Kidney epithelial cell (primary cell): ENCODE measurements around the gene STIL. TPM values are rescaled to one million over a fixed set of nuclear protein-coding genes. Genes with fewer than 3 reads are reported as not detected.
A peak's percentile ranks its signal among the peaks of the same experiment; 100 is the strongest.
"Not testable (repeated sequence)": the region's sequence is repeated elsewhere in the genome, so short reads cannot be mapped to it uniquely, and the experiment has no call there.

ENCODE experiments used
- DNase-seq: peaks from one replicate; pipeline ENCODE4 v3.0.0-alpha.2; 2010; ENCODE audit warnings: low read depth
- H3K27me3 ChIP-seq: 2 replicates; pipeline ENCODE4 v1.6.0; 2011; ENCODE audit warnings: low read length; ENCODE audit not compliant: control insufficient read depth, insufficient read depth
- H3K36me3 ChIP-seq: 2 replicates; pipeline ENCODE4 v1.5.1; 2011; ENCODE audit warnings: low read length; ENCODE audit not compliant: control insufficient read depth, insufficient read depth
- H3K4me3 ChIP-seq: 2 replicates; pipeline ENCODE4 v1.5.1; 2011; ENCODE audit warnings: low read depth, mild to moderate bottlenecking, control low read depth, low read length
- CTCF ChIP-seq: IDR thresholded peaks from 2 replicates; pipeline ENCODE4 v1.5.1; 2011; ENCODE audit warnings: mild to moderate bottlenecking, moderate library complexity, low read length, control low read depth, inconsistent platforms; ENCODE audit not compliant: insufficient read depth, poor library complexity, severe bottlenecking
- total RNA-seq: library from RNA; depleted of rRNA; stranded (reverse); fragments of >200 nt; gene quantifications from 2 replicates; pipeline ENCODE4 v1.2.3, GENCODE V29; 2015

The STIL gene
- total RNA-seq = 4.9 and 5.5 TPM in 2 replicates

DNA sequence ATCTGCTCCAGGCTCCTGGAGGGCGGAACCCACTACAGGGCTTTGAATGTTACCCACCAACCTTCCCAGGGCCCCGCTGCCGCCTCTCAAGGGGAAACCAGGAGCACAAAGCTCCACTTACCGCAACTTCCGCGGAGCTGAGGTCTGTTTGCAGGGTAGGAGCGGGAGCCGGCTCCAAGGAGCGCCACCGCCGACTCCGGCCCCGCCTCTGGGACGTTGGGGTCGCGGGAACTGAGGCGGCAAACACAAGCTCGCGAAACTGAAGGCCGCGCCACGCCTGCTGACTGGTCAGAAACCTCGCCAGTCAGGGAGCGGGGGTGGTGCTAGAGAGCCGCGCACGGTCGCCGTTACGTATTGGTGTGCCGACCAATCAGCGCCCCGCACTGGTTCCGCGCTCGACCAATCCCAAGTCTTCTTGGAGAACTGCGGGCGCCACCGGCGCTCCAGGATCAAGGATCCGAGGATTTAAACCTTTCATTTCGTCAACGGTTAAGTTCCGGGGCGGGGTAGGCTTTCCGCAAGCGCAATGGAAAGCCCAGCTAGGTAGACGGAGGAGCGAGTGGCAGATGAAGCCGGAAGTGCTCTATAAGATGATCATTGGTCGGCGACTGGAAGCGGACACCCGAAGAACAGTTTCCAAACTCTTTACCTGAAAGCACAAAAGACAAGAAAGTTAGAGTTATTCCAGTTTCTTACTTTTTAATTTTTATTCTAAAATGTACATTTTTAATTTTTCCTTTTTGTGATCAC is at the start of gene STIL:
Gene STIL (minus strand): TSS at position 233 of the 750 bp plus-strand sequence. CDS start 3,828 bp downstream, outside the sequence.
- TF ChIP-seq CTCF = no peak
- Histone ChIP-seq H3K4me3 (peak within 1 kb of the TSS; percentile 62), H3K36me3 (no peaks in the 10 kb centered on the region), H3K27me3 (no peaks in the 10 kb centered on the region)
- DNase-seq = peak; percentile 99

- DNase-seq = no peak
- H3K27me3 ChIP-seq = no peaks in the 10 kb centered on the region
Observed at GRCh38 chr1:47362828-47363227, 48.9 kb upstream of the STIL start.

DNA sequence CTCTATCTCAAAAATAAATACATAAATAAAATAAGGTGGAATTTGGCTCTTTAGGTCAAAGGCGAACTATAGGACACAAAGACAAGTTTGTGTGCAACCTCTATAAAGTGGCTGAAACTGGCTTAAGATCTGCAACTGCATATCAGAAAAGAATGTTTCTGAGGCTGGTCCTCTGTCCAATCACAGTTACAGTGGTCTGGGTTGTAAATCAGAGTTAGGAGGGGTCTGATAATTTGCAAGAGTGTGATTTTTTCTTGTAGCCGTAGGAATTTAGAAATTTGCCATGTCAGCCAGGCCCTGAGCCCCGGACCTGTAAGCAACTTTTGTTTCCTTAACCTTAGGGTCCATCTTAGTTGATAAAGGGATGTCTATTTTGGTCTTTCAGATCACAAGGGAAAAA is 47.4 kb upstream of the STIL start:
- H3K4me3 ChIP-seq = no peak overlapping the region
- no peak for DNase-seq
- H3K36me3 ChIP-seq = no peaks in the 10 kb centered on the region
- H3K27me3 ChIP-seq = no peaks in the 10 kb centered on the region
- TF ChIP-seq CTCF = no peak

More at GRCh38 chr1:47362828-47363227, 48.9 kb upstream of the STIL start:
- no peak for TF ChIP-seq CTCF
- H3K4me3 ChIP-seq = no peak overlapping the region
- H3K36me3 ChIP-seq = no peaks in the 10 kb centered on the region

GRCh38 chr1:47351305-47351704 is 37.4 kb upstream of the STIL start:
- H3K4me3 ChIP-seq = no peak overlapping the region
- no peak for DNase-seq
- TF ChIP-seq CTCF = no peak
- no peaks in the 10 kb centered on the region for H3K27me3 ChIP-seq
- no peaks in the 10 kb centered on the region for H3K36me3 ChIP-seq

DNA sequence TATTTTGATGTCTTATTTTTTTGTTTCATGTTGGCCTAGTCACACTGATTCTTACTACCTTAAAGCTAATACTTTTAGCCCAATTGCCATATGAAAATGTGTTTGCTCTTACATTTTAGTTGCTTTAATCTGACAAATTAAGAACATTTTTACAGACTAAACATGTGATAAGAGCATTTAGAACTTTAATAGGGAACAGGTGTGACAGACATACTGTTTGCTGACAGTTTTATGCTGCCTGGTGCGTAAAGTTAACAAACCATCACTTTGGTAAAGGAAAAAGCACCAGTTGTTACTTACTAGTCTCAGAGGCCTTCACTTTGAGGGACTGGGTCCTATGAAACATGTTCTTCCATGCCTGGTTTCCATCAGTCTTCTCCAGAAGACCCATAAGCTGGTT is 34.3 kb upstream of the STIL start:
- DNase-seq = no peak
- no peak for TF ChIP-seq CTCF
- Histone ChIP-seq H3K36me3 (no peaks in the 10 kb centered on the region), H3K4me3 (no peak overlapping the region), H3K27me3 (no peaks in the 10 kb centered on the region)

DNA sequence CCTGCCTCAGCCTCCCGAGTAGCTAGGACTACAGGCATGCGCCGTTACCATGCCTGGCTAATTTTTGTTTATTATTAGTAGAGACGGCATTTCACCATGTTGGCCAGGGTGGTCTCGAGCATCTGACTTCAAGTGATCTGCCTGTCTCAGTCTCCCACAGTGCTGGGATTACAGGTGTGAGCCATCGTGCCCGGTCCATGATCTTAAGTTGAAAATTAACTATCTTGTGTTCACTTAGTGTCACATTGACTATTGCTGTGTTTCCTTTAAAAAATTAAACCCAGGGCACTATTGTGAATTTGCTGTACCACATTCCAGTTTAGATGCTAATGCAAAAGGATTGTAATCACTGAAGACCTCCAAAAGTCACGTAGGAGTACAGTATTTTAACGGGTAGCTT is 33.8 kb upstream of the STIL start:
- no peak for DNase-seq
- Histone ChIP-seq H3K36me3 (no peaks in the 10 kb centered on the region), H3K27me3 (no peaks in the 10 kb centered on the region), H3K4me3 (no peak overlapping the region)
- TF ChIP-seq CTCF = no peak

- H3K27me3 ChIP-seq, DNase-seq, H3K36me3 ChIP-seq, H3K4me3 ChIP-seq: not testable (repeated sequence)
Observed at GRCh38 chr1:47346979-47347378, 33.0 kb upstream of the STIL start.
